K562 (cell line): ENCODE results near the gene ELMOD1. TPM values are rescaled to one million over a fixed set of nuclear protein-coding genes. Genes with fewer than 3 reads are reported as not detected.

Experiments
- ATAC-seq: fragments of 200-7000 bp; cut with Tn5 transposase; 3 replicates; pipeline ENCODE4 v1.9.1; 2020; ENCODE audit warnings: moderate library complexity
- BruUV-seq: library from RNA; stranded (reverse); fragments of 400-500 nt; replicated peaks from 2 replicates; lab custom pipeline; 2021; lab: Mats Ljungman, UMichigan
- CTCF ChIA-PET: fragments of 300-600 bp; formaldehyde crosslinking; extraction: SDS; loops from one replicate; lab custom pipeline; 2021; ENCODE audit warnings: low intra/inter-chr PET ratio; lab: Yijun Ruan, JAX
- POLR2A ChIA-PET: fragments of 300-600, 350-650 bp; sonication (Branson Sonifier 250); formaldehyde crosslinking; extraction: SDS; loops from one replicate; lab custom pipeline; 2021; ENCODE audit warnings: antibody characterized with exemption, inconsistent platforms; lab: Yijun Ruan, JAX
- DNase-seq, 4 experiments: peaks; one replicate each; pipeline versions ENCODE4 v3.0.0 to v3.0.0-alpha.2; 2011 to 2018; ENCODE audit warnings: low spot score in 3 of 4, mixed read lengths in 3 of 4; ENCODE audit errors: extremely low read depth in 1 of 4
- FAIRE-seq: peaks from 2 replicates; lab custom pipeline; 2011; peaks lifted over from hg19 to GRCh38; lab: Jason Lieb, UNC
- H2AFZ ChIP-seq: 2 replicates; pipeline ENCODE4 v1.6.0; 2011; ENCODE audit warnings: low read depth, low read length, control low read depth, inconsistent platforms
- H3K27ac ChIP-seq: fragments of 200-600 bp; 3 replicates; pipeline ENCODE4 v1.8.0; 2011; ENCODE audit warnings: low read depth, mild to moderate bottlenecking, control low read depth, inconsistent platforms, low read length, moderate library complexity, mixed read lengths; ENCODE audit errors: extremely low read depth
- H3K27me3 ChIP-seq, 2 experiments: fragments of 300-600 bp in 1 of 2; 2 replicates in 1 of 2; 3 replicates in 1 of 2; pipeline versions ENCODE4 v1.6.0 to v1.8.0; 2011; ENCODE audit warnings: inconsistent platforms in 2 of 2, low read length in 2 of 2, mild to moderate bottlenecking in 1 of 2, mixed read lengths in 1 of 2, moderate library complexity in 1 of 2; ENCODE audit not compliant: control insufficient read depth in 2 of 2, insufficient read depth in 2 of 2
- H3K36me3 ChIP-seq: fragments of 300-600 bp; 3 replicates; pipeline ENCODE4 v1.8.0; 2011; ENCODE audit warnings: mild to moderate bottlenecking, low read length, inconsistent platforms; ENCODE audit not compliant: control insufficient read depth, insufficient read depth
- H3K4me1 ChIP-seq, 2 experiments: fragments of 200-600 bp in 1 of 2; replicated peaks in 1 of 2; 2 replicates in 1 of 2; 3 replicates in 1 of 2; pipeline versions ENCODE4 v1.5.1 to v1.8.0; 2011; ENCODE audit warnings: inconsistent platforms in 2 of 2, low read length in 2 of 2, mild to moderate bottlenecking in 1 of 2, mixed read lengths in 1 of 2, moderate library complexity in 1 of 2; ENCODE audit not compliant: control insufficient read depth in 2 of 2, insufficient read depth in 2 of 2
- H3K4me2 ChIP-seq: 2 replicates; pipeline ENCODE4 v1.6.1; 2011; ENCODE audit warnings: low read length, control low read depth, inconsistent platforms, mixed read lengths; ENCODE audit not compliant: insufficient read depth
- H3K4me3 ChIP-seq: fragments of 200-600 bp; sonication (generic), shearing (Covaris generic); 2 replicates; pipeline ENCODE4 v1.5.1; 2016; ENCODE audit warnings: control low read depth, inconsistent platforms
- H3K79me2 ChIP-seq: fragments of 200-600 bp; 3 replicates; pipeline ENCODE4 v1.8.0; 2011; ENCODE audit warnings: low read length, inconsistent platforms; ENCODE audit not compliant: control insufficient read depth, insufficient read depth
- H3K9ac ChIP-seq, 2 experiments: 2 replicates each; pipeline versions ENCODE4 v1.6.0 to v1.6.1; 2011; ENCODE audit warnings: low read depth in 2 of 2, low read length in 2 of 2, control low read depth in 1 of 2, inconsistent platforms in 1 of 2, mild to moderate bottlenecking in 1 of 2, mixed read lengths in 1 of 2; ENCODE audit not compliant: insufficient read depth in 1 of 2
- H3K9me1 ChIP-seq: one replicate; pipeline ENCODE4 v1.6.0; 2011; ENCODE audit warnings: inconsistent platforms, mild to moderate bottlenecking, low read length, moderate library complexity; ENCODE audit not compliant: control insufficient read depth, insufficient read depth
- H3K9me3 ChIP-seq: replicated peaks from 2 replicates; pipeline ENCODE4 v1.5.1; 2011; ENCODE audit warnings: low read depth, low read length, inconsistent platforms; ENCODE audit not compliant: control insufficient read depth, insufficient read depth
- H4K20me1 ChIP-seq: replicated peaks from 2 replicates; pipeline ENCODE4 v1.6.1; 2011; ENCODE audit warnings: low read length, inconsistent platforms, mixed read lengths; ENCODE audit not compliant: control insufficient read depth, insufficient read depth
- IRF1 ChIP-seq: sonication (generic); formaldehyde crosslinking; IDR thresholded peaks from 2 replicates; pipeline ENCODE4 v1.8.0; 2022; ENCODE audit warnings: missing genetic modification reagents, mild to moderate bottlenecking, borderline replicate concordance
- SMAD1 ChIP-seq: fragments of 150-350 bp; IDR thresholded peaks from 2 replicates; pipeline ENCODE4 v1.6.1; 2014; ENCODE audit warnings: low read length, low read depth; ENCODE audit not compliant: partially characterized antibody
- TFAM ChIP-seq: fragments of 250-450 bp; sonication (Bioruptor Pico); conservative IDR thresholded peaks from 2 replicates; pipeline ENCODE4 v1.5.0; 2021; ENCODE audit warnings: mild to moderate bottlenecking, moderate library complexity
- ZFP1 ChIP-seq: fragments of 450-650 bp; formaldehyde crosslinking; IDR thresholded peaks from 2 replicates; pipeline ENCODE4 v1.4.0; 2020; ENCODE audit warnings: mild to moderate bottlenecking, mixed read lengths
- ZFX ChIP-seq: sonication (generic); formaldehyde crosslinking; IDR thresholded peaks from 2 replicates; pipeline ENCODE4 v1.8.0; 2022; ENCODE audit warnings: mild to moderate bottlenecking, missing genetic modification reagents, moderate library complexity
- ZNF140 ChIP-seq: fragments of 250-450 bp; sonication (Bioruptor Pico); IDR thresholded peaks from 2 replicates; pipeline ENCODE4 v1.8.0; 2021; ENCODE audit warnings: moderate library complexity, mild to moderate bottlenecking, inconsistent platforms
- ZNF146 ChIP-seq: IDR thresholded peaks from one replicate; pipeline ENCODE4 v1.6.1; 2018; ENCODE audit warnings: missing compliant biosample characterization; ENCODE audit not compliant: unreplicated experiment
- ZNF384 ChIP-seq: IDR thresholded peaks from 2 replicates; pipeline ENCODE4 v1.6.1; 2012; ENCODE audit warnings: low read depth, low read length, improper control_type of control experiment
- ZNF518B ChIP-seq: fragments of 250-450 bp; sonication (Bioruptor Pico); IDR thresholded peaks from 2 replicates; pipeline ENCODE4 v1.5.0; 2021; ENCODE audit warnings: mild to moderate bottlenecking, moderate library complexity
- WGBS: fragments of 100-300 bp; shearing (Covaris generic); methylation state at CpG from one replicate; pipeline ENCODE4 v1.1.6; 2016; ENCODE audit warnings: low coverage, mixed read lengths; ENCODE audit not compliant: insufficient coverage; ENCODE audit errors: missing lambda C conversion rate; 5-methylcytosine and 5-hydroxymethylcytosine counted together
- in situ Hi-C: fragments of 300-500 bp; cut with MboI; formaldehyde crosslinking; loops from 4 replicates; pipeline ENCODE4 v1.15.0; 2018; ENCODE audit warnings: inconsistent platforms, mixed read lengths
- intact Hi-C: fragments of 100-400 bp; cut with micrococcal nuclease; formaldehyde crosslinking; loops from 2 replicates; pipeline ENCODE4 v1.14.2; 2022
- polyA plus RNA-seq, 8 experiments: library from polyadenylated mRNA; depleted of rRNA in 4 of 8; stranded (reverse) in 5 of 8; unstranded in 3 of 8; fragments of >200 nt; fragmentation: Nextera tagmentation in 2 of 8; fragmentation: Illumina TruSeq in 1 of 8; extraction: Ambion mirVana in 2 of 8; extraction: Trizol in 1 of 8; gene quantifications; 2 replicates each; pipeline versions ENCODE4 v1.2.1 to v1.2.3, GENCODE V29; 2011 to 2014; ENCODE audit warnings: inconsistent platforms in 1 of 8, missing spikeins in 1 of 8
- total RNA-seq, 7 experiments: library from RNA; depleted of rRNA in 6 of 7; stranded (reverse); fragments of >200 nt in 6 of 7; fragmentation: Illumina TruSeq in 2 of 7; extraction: Trizol in 2 of 7; gene quantifications; 2 replicates each; pipeline versions ENCODE4 v1.2.1 to v1.2.3, GENCODE V29; 2011 to 2021; ENCODE audit warnings: low replicate concordance in 1 of 7

The ELMOD1 gene
- total and polyA plus RNA-seq, 9 of the 15 experiments (the other 6 are each of a cell fraction or from before 2014, with no cell fraction given), result not detected

GRCh38 chr11:107549253-107549953 is 41.5 kb upstream of the ELMOD1 start (continued):
- no peak for TF ChIP-seq ZNF518B (CRISPR knock-in tag)
- TF ChIP-seq ZFP1, result no peak
- TF ChIP-seq ZFX (CRISPR knock-in tag), result no peak
- TF ChIP-seq ZNF146 (CRISPR knock-in tag), result no peak

GRCh38 chr11:107549954-107550285 is 41.0 kb upstream of the ELMOD1 start:
- POLR2A ChIA-PET, result interaction anchor here (1.0 kb wide), 1 partner anchor 140 kb away, joined by 3 read pairs; no protein-coding TSS in a partner anchor
- TF ChIP-seq IRF1 (CRISPR knock-in tag) (no peak), TFAM (no peak), SMAD1 (no peak), ZNF140 (no peak), ZNF384 (no peak)
- TF ChIP-seq, all 486 proteins: peak for 0
- WGBS, result 95% methylated on average over 2 of the region's 2 CpGs
- H3K27ac ChIP-seq, result no peak overlapping the region
- no peaks in the 10 kb centered on the region for H3K9me1 ChIP-seq
- BruUV-seq, result no TSS peak
- CTCF ChIA-PET, result interaction anchor here (0.6 to 1.2 kb wide), 2 partner anchors 55 to 457 kb away, joined by 3 to 5 read pairs; no protein-coding TSS in a partner anchor
- H3K4me2 ChIP-seq, result no peak overlapping the region
- intact Hi-C loops, result loop anchor here (1.0 to 10.0 kb wide), 3 partner anchors 55 to 295 kb away; no protein-coding TSS in a partner anchor
- H3K36me3 ChIP-seq, result peaks cover 47% of the 10 kb centered on the region; the same call in 2 of the 3 replicates
- no peaks in the 10 kb centered on the region for H3K79me2 ChIP-seq
- DNase-seq (no peak), ATAC-seq (no peak), FAIRE-seq (no peak)
- H3K27me3 ChIP-seq, result no peaks in the 10 kb centered on the region
- no peaks in the 10 kb centered on the region for H4K20me1 ChIP-seq
- in situ Hi-C loops, result loop anchor here (10.0 kb wide), 1 partner anchor 135 kb away; no protein-coding TSS in a partner anchor
- H3K4me3 ChIP-seq, result no peak overlapping the region
- no peak overlapping the region for H3K9ac ChIP-seq
- no peaks in the 10 kb centered on the region for H3K9me3 ChIP-seq
- no peak overlapping the region for H2AFZ ChIP-seq
- no peaks in the 10 kb centered on the region for H3K4me1 ChIP-seq
